Stomach (tissue), 9 donors: ENCODE data around the gene OR4L1. TPM values are rescaled to one million over a fixed set of nuclear protein-coding genes. Genes with fewer than 3 reads are reported as not detected.
"Not testable (repeated sequence)": the region's sequence is repeated elsewhere in the genome, so short reads cannot be mapped to it uniquely, and the experiment has no call there.

Source experiments
- DNase-seq, 2 donors: peaks; one replicate each; pipeline versions ENCODE4 v3.0.0 to v3.0.0-alpha.2; 2013 to 2019
- H3K27ac ChIP-seq, 5 donors: fragments of 200-600 bp in 4 of 5; sonication (generic) in 4 of 5; one replicate each; pipeline ENCODE4 v1.5.1; 2013 to 2019; ENCODE audit warnings: mild to moderate bottlenecking in 1 of 5, moderate library complexity in 1 of 5
- H3K27me3 ChIP-seq, 3 donors: fragments of 200-600 bp; sonication (generic); one replicate each; pipeline ENCODE4 v1.5.1; 2017 to 2019; ENCODE audit warnings: mixed run types in 1 of 3
- H3K36me3 ChIP-seq, 4 donors: fragments of 200-600 bp; sonication (generic); 1 replicate in 3 of 4; 2 replicates in 1 of 4; pipeline ENCODE4 v1.5.1; 2016 to 2019
- H3K4me1 ChIP-seq, 4 donors: fragments of 200-600 bp; sonication (generic); one replicate each; pipeline ENCODE4 v1.5.1; 2016 to 2019
- H3K4me3 ChIP-seq, 4 donors: fragments of 200-600 bp; sonication (generic) in 3 of 4; one replicate each; pipeline ENCODE4 v1.5.1; 2016 to 2019; ENCODE audit warnings: mild to moderate bottlenecking in 1 of 4
- H3K9me3 ChIP-seq, 4 donors: fragments of 200-600 bp; sonication (generic); one replicate each; pipeline ENCODE4 v1.5.1; 2016 to 2019
- CTCF ChIP-seq, 7 experiments: fragments of 450-650 bp in 4 of 7; fragments of 200-600 bp in 3 of 7; sonication (generic) in 3 of 7; IDR thresholded peaks; one replicate each; pipeline ENCODE4 v1.5.1; 2016 to 2019; ENCODE audit warnings: antibody characterized with exemption in 7 of 7, control low read depth in 2 of 7, mild to moderate bottlenecking in 1 of 7
- EP300 ChIP-seq: sonication (generic); formaldehyde crosslinking; IDR thresholded peaks from one replicate; pipeline ENCODE4 v1.6.1; 2017; ENCODE audit warnings: antibody characterized with exemption
- POLR2A ChIP-seq, 4 donors: fragments of 450-650 bp; IDR thresholded peaks; one replicate each; pipeline ENCODE4 v1.6.1; 2016; ENCODE audit warnings: antibody characterized with exemption in 4 of 4, control low read depth in 2 of 4, mild to moderate bottlenecking in 1 of 4, moderate library complexity in 1 of 4
- POLR2AphosphoS5 ChIP-seq, 3 donors: sonication (generic); formaldehyde crosslinking; IDR thresholded peaks; one replicate each; pipeline ENCODE4 v1.6.1; 2016; ENCODE audit warnings: antibody characterized with exemption in 3 of 3
- WGBS, 5 donors: extraction: QIAGEN DNeasy Blood & Tissue Kit in 3 of 5; methylation state at CpG; one replicate each; pipeline versions ENCODE4 v1.1.5 to v1.1.7; 2013 to 2018; 5-methylcytosine and 5-hydroxymethylcytosine counted together
- intact Hi-C: fragments of 100-400 bp; cut with DNase I; formaldehyde crosslinking; loops from one replicate; pipeline ENCODE4 v1.15.1; 2023; ENCODE audit warnings: low total_unique reads
- polyA plus RNA-seq, 3 donors: library from polyadenylated mRNA; stranded (reverse); fragments of 200-250 nt; gene quantifications; one replicate each; pipeline ENCODE4 v1.2.3, GENCODE V29; 2013
- small RNA-seq, 4 donors: library from RNA; depleted of rRNA; stranded (forward); fragments of <200 nt; gene quantifications; one replicate each; pipeline ENCODE3, GENCODE V24; 2016
- total RNA-seq, 5 donors: library from RNA; depleted of rRNA; stranded (reverse); fragments of >200 nt; gene quantifications; one replicate each; pipeline versions ENCODE4 v1.1.0 to v1.2.3, GENCODE V29; 2014 to 2016
- donor health status: healthy with polysubstance abuse.
- donor health status: Bipolar disorder and iron deficiency.
- donor health status: healthy.

The OR4L1 gene
- total and polyA plus RNA-seq, 8 donors: not detected

DNA sequence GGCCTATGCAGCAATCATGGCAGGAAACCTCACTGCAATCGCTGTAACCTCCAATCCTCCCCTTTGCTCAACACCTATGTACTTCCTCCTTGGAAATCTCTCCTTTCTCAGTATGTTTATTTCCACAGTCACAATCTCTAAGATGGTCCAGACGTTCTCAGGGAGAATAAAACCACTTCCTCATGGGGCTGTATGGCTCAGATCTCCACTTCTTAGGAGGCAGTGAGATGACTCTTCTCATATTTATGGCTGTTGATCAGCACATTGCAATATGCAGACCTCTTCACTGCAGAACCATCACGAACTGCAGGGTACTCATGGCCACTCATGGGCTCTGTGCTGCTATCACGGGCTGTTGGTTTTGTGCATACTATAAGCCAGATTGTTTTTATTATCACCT is 33.6 kb downstream of the OR4L1 start:
- no peaks in the 10 kb centered on the region for H3K9me3 ChIP-seq
- intact Hi-C loops: no loop called here
- 24 to 35% (median 32%) methylated on average over 4 of the region's 4 CpGs for WGBS, 5 donors
- no peaks in the 10 kb centered on the region for H3K27me3 ChIP-seq
- H3K36me3 ChIP-seq: no peaks in the 10 kb centered on the region
- H3K27ac ChIP-seq: no peak overlapping the region
- H3K4me1 ChIP-seq: no peaks in the 10 kb centered on the region
- H3K4me3 ChIP-seq: no peak overlapping the region
- TF ChIP-seq CTCF (IDR thresholded peaks at IDR 0.05) (no peak), EP300 (no peak)
- no peak for DNase-seq

DNA sequence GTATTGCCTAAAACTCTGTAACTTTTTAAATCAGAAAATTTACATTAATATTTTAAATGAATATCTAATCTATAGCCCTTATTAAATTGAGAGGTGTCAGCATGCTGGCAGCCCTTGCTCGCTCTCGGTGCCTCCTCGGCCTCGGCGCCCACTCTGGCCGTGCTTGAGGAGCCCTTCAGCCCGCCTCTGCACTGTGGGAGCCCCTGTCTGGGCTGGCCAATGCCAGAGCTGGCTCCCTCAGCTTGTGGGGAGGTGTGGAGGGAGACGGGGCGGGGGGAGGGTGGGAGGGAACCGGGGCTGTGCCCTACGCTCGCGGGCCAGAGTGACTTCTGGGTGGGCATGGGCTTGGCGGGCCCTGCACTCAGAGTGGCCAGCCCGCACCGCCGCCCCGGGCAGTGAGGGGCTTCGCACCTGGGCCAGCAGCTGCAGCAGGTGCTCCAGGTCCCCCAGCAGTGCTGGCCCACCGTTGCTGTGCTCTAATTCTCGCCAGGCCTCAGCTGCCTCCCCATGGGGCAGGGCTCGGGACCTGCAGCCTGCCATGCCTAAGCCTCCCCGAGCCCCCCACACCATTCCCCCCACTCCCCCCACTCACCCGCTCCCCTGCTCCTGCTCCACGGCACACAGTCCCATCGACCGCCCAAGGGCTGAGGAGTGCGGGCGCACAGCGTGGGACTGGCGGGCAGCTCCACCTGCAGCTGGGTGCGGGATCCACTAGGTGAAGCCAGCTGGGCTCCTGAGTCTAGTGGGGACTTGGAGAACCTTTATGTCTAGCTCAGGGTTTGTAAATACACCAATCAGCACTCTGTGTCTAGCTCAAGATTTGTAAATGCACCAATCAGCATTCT is 39.3 kb downstream of the OR4L1 start:
- 85 to 96% (median 89%) methylated on average over 14 to 32 of the region's 32 CpGs for WGBS, 5 donors
- H3K27ac ChIP-seq, H3K36me3 ChIP-seq, H3K4me1 ChIP-seq, intact Hi-C loops, H3K27me3 ChIP-seq, DNase-seq, H3K4me3 ChIP-seq: not testable (repeated sequence)
- peaks cover 0 to 17% (median 7%) of the 10 kb centered on the region in 4 donors for H3K9me3 ChIP-seq

GRCh38 chr14:20110438-20110837 is 50.6 kb downstream of the OR4L1 start, which contains the start of gene OR4K17:
TSS of gene OR4K17 (plus strand) at chr14:20110739. CDS start at chr14:20117500, 6,761 bp downstream.
- 43 to 71% (median 53%) methylated on average over 3 of the region's 3 CpGs for WGBS, 5 donors
- no peaks in the 10 kb centered on the region for H3K4me1 ChIP-seq
- intact Hi-C loops: no loop called here
- no peak for DNase-seq
- H3K27me3 ChIP-seq: no peaks in the 10 kb centered on the region
- H3K36me3 ChIP-seq: no peaks in the 10 kb centered on the region
- H3K4me3 ChIP-seq: no peak within 1 kb of the TSS
- TF ChIP-seq POLR2AphosphoS5 (IDR thresholded peaks at IDR 0.05) (no peak), CTCF (IDR thresholded peaks at IDR 0.05) (no peak), EP300 (no peak), POLR2A (IDR thresholded peaks at IDR 0.05) (no peak)
- H3K27ac ChIP-seq: no peak within 1 kb of the TSS
- no peaks in the 10 kb centered on the region for H3K9me3 ChIP-seq

Small RNAs within 50 kb of the gene (small RNA-seq; reads per million reads assigned to genes)
- gene RNA5SP380: 0 reads per million in 4 donors

Other genes starting within 250 kb of the OR4L1 start
- gene OR4K2, start 184.9 kb upstream of the OR4L1 start, total RNA-seq: under 1 TPM in 1 of 5 donors, not detected in 4; under 0.01 TPM
- gene OR4K2, start 184.9 kb upstream of the OR4L1 start, polyA plus RNA-seq: not detected
- gene OR4K5, start 139.4 kb upstream of the OR4L1 start, total RNA-seq: not detected
- gene OR4K5, start 139.4 kb upstream of the OR4L1 start, polyA plus RNA-seq: not detected
- gene OR4K1, start 129.1 kb upstream of the OR4L1 start, total RNA-seq: not detected
- gene OR4K1, start 129.1 kb upstream of the OR4L1 start, polyA plus RNA-seq: not detected
- gene OR4K15, start 84.5 kb upstream of the OR4L1 start, total RNA-seq: not detected
- gene OR4K15, start 84.5 kb upstream of the OR4L1 start, polyA plus RNA-seq: not detected
- gene OR4Q2, start 57.9 kb upstream of the OR4L1 start, total RNA-seq: not detected
- not detected for gene OR4Q2, start 57.9 kb upstream of the OR4L1 start, polyA plus RNA-seq
- gene OR4K14, start 40.7 kb upstream of the OR4L1 start, total RNA-seq: not detected
- gene OR4K14, start 40.7 kb upstream of the OR4L1 start, polyA plus RNA-seq: not detected
- not detected for gene OR4K13, start 24.0 kb upstream of the OR4L1 start, total RNA-seq
- not detected for gene OR4K13, start 24.0 kb upstream of the OR4L1 start, polyA plus RNA-seq
- gene OR4K17, start 50.7 kb downstream of the OR4L1 start, total RNA-seq: not detected
- not detected for gene OR4K17, start 50.7 kb downstream of the OR4L1 start, polyA plus RNA-seq
- not detected for gene OR4N5, start 78.8 kb downstream of the OR4L1 start, total RNA-seq
- gene OR4N5, start 78.8 kb downstream of the OR4L1 start, polyA plus RNA-seq: not detected
- gene OR11G2, start 130.9 kb downstream of the OR4L1 start, total RNA-seq: 1 to 10 TPM in 1 of 5 donors, not detected in 4; 2.3 TPM
- gene OR11G2, start 130.9 kb downstream of the OR4L1 start, polyA plus RNA-seq: not detected
- gene OR11H6, start 163.7 kb downstream of the OR4L1 start, total RNA-seq: not detected
- not detected for gene OR11H6, start 163.7 kb downstream of the OR4L1 start, polyA plus RNA-seq
- not detected for gene OR11H7, start 168.9 kb downstream of the OR4L1 start, total RNA-seq
- not detected for gene OR11H7, start 168.9 kb downstream of the OR4L1 start, polyA plus RNA-seq
- gene OR11H4, start 179.2 kb downstream of the OR4L1 start, total RNA-seq: not detected
- gene OR11H4, start 179.2 kb downstream of the OR4L1 start, polyA plus RNA-seq: not detected
- 10 to 100 TPM in 2 of 5 donors, 1 to 10 TPM in 3; 2.3 to 30.3 (median 6.2) TPM for gene TTC5, start 245.9 kb downstream of the OR4L1 start, total RNA-seq
- gene TTC5, start 245.9 kb downstream of the OR4L1 start, polyA plus RNA-seq: 1 to 10 TPM; 2.9 to 5.0 (median 3.8) TPM